Stimulated activated CD4-positive, alpha-beta T cell treated with anti-CD3 and anti-CD28 coated beads, TNF-alpha, amount 100 ng/mL, for 1 hour (primary cell): ENCODE data around the gene LTBP3.
A peak's percentile ranks its signal among the peaks of the same experiment; 100 is the strongest.

Experiments
- DNase-seq, 3 donors: peaks; one replicate each; pipeline ENCODE4 v3.0.0-alpha.2; 2020; ENCODE audit warnings: low read depth in 3 of 3, low spot score in 1 of 3

LTBP3 gene

DNA sequence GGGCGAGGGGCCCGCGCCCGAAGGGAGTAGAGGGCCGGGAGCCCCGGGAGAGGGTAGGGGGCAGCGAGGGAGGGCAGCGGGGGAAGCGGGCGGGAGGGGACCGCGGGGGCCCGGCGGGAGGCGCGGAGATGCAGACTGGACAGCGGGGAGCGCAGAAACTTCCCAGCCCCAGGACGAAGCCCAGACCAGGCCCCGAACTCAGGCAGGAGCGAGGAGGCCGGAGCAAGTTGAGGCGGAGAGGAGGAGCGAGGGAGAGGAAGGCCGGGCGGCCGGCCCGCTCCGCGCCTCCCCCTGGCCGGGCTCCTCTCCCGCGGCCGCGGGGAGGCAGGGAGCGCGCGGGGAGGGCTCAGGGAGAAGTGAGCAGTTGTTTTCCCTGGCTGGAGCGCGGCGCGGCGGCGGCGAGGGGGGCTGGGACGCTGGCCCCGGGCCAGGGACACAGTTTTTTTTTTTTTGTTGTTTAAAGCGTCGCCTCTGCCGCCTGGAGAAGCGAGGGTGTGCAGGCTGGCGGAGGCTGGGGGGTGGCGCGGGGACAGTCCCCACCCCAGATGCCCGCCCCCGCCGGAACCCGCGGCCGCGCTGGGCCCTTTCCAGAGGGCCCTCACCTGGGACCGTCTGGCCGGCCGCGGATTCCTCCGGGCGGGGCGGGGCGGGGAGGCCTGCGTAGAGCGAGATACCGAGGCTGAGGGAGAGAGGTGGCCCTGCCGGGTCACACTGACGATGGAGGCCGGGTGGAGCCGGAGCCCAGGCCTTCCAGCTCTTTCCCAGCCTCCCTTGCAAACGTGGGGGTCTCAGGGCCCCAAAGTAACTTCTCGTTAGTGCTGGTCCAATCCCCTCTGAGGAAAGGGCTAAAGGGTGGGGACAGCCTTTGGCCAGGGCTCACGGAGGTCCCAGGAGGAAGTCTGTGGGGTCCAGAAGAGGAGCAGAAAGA is at the start of gene LTBP3:
Gene LTBP3 (minus strand): TSS at position 358 of the 928 bp plus-strand sequence. CDS start 400 bp downstream, outside the sequence.
- no peak for DNase-seq

DNA sequence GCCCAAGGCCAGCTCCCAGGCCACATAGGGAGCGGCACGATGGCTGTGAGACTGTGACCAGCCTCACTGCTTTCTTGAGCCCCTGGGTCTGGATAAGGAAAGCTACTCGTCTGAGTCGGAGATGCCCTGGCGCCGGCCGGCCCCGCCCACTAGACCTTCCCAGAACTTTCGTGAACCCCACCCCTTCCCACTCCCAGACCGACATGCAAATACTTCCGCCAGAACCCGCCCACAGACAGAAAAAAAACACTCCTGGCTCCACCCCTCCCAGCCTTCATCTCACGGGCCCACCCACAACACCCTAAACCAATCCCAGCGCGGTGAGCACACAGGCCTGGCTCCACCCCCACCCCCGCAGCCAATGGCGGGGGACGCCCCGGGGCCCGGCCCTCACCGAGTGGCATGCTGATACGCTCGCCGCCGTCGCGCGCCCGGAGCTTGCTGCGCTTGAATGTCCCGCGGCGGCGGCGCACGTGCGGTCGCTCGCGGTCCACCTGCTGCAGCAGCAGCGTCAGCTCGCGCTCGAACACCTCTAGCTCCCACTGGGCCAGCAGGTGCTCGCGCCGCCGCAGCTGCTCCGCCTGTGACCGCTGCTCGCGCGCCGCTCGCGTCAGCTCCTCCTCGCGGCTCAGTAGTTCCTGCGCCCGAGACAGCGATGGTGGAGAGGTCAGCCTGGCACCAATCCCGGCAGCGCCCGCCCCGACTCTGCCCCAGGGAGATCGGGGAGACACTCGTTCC is 48.9 kb upstream of the LTBP3 start:
- DNase-seq: no peak

DNA sequence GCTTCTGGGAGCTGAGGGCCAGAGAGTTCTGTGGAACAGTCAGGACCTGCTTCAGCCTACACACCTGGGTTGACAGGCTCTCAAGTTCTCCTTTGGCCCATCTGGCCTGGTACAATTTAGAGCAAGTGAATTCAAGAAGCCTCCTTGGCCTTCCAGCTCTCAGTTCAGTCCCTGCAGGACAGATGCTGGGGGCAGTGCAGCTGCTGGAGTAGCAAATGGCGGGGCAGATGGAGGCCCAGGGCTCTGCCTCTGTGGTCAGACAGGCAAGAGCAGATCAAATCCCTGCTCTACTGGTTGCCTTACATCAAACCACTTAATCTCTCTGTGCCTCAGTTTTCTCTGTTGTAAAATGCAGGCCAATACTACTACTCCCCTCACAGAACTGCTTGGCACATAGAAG is 46.1 kb upstream of the LTBP3 start:
- no peak for DNase-seq

DNA sequence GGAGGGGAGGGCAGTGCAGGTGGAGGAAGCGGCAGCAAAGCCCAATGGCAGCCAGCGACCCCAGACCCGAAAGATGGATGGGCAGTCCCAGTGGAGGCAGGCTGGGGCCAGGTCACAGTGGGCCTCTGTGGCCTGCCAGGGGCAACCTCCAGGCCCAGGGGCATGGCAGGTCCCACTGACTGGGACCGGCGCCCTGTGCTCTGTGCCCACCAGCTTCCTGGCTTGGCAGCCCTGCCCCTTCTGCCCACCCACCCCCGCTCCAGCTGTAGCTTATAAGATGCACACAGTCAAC is 41.7 kb upstream of the LTBP3 start:
- DNase-seq: no peak

DNA sequence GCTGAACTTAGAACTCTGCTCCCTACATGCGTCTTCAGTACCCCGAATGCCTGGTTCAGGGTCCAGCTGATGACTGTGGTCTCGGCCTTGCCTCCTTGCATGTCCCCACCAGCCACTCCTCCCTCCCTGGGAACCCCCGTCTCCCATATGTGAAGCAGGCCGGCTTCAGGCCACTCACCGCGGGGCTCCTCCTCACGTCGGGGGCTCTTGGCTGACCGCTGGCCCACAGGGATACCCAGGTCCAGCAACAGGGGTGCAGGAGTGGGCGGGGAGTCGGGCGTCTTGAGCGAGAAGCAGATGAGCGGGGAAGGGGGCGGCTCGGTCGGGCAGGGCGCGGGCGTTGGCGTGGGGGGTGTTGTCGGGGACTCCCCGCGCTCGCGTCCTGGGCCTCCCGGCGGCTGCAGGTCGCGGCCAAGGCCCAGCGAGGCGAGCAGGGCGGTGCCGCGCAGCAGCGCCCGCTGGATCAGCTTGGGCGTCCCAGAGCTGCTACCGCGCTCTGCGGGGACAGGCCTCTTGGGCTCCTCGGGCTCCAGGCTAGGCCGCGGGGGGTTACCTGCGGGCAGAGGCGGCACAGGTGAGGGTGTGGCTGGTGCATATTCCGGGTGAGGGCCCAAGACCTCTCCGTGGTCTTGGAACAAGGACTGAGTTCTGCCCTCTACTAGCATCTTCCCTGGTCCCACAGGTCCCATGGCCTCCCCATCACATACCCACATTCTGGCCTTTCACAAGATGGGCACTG is 41.2 kb upstream of the LTBP3 start:
- DNase-seq: no peak

DNA sequence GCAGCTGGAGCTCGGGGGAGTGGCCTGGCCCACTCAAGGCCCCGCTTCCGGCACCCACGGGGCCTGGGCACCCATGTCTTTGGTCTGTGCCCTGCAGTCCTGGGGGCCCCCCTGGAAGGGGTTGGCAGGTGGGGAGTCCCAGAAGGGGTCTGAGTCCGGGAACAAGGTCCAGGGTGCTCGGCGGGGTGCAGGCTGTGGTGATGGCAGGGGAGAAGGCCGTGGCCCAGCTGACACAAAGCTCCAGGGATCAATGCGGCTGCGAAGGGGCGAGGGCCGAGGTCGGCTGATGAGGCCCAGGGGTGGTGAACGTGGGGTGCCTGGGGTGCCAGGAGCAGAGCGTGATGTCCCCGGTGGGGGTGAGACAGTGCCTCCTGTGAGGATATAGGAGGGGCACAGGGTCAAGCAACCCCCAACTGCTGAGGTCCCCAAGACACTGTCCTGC is 40.1 kb upstream of the LTBP3 start:
- DNase-seq: no peak

DNA sequence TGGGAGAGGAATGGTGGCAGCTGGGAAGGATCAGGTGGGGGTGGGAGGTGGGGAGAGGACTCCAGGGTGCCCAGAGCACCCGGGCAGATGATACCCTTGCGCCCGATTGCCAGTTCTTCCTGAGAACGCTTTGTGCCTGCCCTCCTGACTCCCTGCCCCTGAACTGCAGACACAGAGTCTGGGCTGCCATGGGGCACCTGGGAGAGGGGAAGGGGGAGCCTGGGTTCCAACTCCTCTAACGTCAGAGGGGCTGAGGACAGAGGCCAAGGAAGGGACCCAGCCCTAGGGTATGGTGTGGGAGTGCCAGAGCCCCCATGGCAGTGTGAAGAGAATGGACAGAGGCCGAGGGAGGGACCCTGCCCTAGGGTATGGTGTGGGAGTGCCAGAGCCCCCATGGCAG is 38.4 kb upstream of the LTBP3 start:
- DNase-seq: no peak

DNA sequence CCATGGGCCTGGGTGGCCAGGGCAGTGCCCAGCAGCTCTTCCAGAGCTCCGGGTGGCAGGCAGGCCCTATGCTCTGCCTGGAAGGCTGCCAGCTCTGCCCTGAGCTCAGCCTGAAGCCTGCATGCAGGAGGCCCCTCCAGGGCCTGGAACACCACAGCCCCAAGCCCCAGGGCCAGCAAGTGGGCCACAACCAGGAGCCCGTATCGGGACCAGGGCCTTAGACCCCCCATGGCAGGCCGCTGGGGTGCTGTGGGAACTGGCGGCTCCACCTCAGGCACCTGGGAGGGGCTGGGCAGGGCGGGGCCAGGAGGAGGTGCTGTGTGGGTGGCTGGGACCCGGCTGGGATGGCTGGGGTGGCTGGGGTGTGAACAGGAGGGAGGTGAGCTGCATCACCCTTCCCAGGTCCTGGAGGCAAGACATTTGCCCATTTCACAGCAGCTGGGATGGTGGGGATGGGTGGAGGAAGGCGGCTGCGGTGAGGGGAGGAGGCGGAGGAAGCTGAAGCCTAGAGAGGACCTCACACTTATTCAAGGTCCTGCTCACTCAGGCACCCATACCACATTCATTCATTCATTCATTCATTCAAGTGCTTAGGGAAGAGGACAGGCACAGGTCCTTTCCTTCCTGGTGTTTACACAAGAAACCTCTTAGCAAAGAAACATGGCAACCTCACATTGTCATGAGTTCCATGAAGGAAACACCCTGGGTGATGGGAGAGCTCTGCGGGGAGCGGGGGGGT is 37.6 kb upstream of the LTBP3 start, which contains the start of gene KCNK7:
Gene KCNK7 (minus strand): TSS at position 258 of the 739 bp plus-strand sequence. CDS start 28 bp downstream, at position 230.
- DNase-seq: no peak

DNA sequence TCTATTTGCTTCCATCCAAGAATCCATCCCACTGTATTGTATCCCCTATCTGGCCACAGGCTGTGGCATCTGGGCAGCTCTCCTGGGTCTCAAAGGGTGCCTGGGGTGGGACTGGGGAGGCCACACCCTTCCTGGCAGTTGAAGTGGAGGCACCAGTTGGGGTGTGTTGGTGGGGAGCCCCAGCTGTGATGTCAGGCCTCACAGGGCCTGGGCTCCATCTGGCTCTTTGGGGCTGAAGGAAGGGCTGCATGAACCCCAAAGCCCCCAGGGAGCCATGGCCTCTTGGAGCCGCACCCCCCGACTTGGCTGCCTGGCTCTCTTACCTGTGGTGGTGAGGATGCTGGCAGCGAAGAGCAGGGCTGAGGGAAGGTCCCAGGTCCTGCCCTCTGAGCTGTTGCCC is 37.0 kb upstream of the LTBP3 start:
- no peak for DNase-seq

DNA sequence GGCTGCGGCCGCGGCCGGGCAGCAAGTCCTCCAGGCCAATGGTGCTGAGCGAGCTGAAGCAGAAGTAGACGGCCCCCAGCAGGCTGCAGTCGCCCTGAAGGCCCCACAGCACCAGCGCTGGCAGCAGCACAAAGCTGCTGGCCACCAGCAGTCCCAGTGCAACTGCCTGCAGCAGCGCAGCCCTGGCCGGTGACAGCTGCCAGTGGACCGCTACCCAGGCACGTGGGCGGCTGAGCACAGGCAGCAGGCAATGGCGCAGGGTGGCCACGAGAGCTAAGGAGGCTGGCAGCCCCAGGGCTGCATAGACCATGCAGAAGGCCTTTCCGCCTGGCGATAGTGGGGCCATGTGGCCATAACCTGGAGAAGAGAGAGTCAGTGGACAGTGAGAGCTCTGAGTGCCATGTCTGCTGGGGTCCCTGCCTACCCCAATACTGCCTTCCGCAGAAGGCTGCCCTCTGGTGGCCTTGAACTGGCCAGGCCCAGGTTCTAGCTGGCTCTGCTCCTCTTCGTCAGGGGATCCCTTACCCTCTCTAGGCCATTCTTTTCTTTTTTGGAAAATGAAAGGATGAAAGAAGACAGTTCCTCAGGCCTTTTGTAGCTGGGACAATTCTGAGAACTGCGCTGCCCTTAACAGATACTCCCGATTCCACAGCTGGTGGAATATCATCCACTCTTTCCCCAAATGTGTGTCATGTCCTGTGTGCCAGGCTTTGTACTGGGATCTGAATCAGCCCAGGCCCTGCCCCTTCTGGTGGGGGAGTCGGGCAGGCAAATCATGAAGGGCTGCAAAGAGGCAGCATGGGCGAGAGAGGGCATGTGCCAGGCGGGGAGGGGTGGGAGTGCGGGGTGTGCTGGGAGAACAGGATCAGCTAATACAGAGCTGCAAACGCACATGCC is 35.6 kb upstream of the LTBP3 start:
- no peak for DNase-seq

DNA sequence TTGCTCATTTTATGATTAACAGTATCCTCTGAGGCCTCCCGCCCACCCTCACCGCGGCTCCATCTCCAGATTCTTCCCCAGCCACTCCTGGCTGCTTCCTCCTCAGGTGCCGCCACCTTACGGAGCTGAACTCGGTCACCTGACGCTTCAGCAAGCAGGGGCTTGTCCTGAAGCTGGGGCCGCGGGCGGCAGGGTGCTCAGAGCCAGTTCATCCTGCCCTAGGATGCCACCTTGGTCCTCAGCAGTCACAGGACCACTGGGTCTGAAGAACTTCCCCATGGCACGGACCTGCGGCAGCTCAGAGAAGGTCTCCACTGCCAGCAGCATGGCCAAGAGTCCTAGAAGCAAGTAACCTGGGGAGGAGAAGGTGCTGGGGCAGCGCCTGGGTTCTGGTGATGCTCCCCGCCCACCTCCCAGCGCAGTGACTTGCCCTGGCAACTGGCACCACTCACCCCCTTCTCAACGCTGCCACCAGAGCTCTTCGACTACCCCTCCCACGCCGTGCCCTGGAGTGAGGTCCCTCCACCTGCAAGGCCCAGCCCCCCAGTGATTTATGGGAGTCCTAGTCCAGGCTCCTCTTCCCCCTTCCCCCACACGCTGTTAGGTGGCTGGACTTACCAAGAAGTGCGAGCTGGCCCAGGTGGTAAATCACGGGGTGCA is 34.8 kb upstream of the LTBP3 start:
- DNase-seq: no peak

DNA sequence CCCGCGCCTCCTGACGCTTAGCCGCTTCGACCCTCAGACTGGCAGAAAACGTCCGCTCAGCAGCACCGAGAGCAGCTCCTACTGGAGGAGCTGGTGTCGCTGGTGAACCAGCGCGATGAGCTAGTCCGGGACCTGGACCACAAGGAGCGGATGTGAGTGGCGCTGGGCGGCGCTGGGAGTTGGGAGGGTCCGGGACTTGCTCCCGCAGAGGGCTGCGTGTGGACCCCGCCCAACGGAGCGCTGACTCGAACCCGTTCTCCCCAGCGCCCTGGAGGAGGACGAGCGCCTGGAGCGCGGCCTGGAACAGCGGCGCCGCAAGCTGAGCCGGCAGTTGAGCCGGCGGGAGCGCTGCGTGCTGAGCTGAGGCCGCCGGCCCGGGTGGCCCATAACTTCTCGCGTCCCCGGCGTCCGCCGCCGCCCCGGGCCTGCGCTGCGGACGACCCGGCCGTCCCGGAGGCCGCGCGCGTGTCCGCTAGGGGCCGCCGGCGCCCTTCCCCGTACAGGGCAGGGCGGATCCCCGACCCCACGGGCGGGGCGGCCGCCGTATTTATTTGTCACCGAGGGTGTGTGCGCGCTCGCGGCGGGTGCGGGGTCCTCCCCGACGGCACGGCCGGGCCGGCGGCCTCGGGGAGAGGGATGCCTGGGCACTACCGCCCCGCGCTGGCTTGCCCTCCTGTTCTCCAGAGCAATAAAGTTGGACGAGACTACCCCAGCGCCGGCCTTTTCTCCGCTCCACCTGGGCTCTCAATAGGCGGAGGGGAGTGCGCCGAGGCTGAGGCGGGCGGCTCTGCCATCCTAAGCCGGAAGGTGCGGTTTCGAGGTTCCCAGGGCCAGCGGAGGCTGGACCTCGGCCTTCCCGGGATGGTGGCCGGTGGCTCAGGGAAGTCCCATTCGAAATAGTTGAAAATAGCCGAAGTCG is 34.0 kb upstream of the LTBP3 start:
- DNase-seq: no peak

DNA sequence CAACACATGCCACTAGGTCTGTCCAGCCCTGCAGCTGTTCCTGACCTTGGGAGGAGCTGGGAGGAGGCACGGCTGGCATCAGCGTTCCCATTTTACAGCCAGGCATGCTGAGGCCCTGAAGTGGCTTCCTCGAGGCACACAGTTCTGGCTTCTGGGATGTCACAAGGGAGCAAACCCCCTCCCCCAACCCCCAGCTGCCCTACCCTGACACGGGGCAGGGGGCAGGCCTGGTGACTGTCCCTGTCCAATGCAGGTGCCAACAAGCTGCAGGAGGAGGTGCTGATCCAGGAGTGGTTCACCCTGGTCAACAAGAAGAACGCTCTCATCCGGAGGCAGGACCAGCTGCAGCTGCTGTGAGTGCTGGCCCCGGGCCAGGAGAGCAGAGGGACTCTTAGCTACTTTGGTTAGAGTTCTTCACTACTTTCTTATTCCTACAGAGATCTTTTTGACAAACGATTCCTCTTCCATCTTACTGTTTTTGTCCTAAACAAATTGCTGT is 32.1 kb upstream of the LTBP3 start:
- no peak for DNase-seq

DNA sequence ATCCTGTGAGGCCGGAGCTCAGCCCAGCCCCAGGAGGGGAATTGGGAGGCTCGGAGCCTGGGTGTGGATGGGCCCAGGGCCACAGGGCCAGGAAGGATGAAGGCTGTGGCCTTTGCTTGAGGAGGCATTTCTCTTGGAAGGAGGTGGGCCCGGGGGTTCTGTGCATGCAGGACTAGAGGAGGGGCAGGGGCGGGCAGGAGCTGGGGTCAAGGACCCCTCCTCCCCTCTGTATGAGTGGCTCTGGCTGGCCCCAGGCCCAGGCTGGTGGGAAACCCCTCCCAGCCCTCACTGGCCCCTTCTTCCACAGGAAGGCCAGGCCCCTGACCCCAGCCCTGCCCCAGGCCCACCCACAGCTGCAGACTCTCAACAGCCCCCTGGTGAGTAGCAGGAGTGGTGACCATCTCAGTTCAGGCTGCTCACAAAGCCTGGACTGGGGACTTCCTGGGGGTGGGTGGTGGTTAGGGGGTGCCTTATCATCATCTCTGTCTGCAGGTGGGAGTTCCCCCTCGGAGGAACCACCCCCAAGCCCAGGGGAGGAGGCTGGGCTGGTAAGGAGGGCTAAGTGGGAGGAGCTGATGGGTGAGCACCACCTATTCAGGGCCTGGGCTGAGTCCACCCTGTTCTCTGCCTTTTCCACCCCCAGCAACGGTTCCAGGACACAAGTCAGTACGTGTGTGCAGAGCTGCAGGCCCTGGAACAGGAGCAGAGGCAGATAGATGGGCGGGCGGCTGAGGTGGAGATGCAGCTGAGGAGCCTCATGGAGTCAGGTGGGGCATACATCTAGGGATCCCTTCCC is 31.5 kb upstream of the LTBP3 start:
- no peak for DNase-seq

DNA sequence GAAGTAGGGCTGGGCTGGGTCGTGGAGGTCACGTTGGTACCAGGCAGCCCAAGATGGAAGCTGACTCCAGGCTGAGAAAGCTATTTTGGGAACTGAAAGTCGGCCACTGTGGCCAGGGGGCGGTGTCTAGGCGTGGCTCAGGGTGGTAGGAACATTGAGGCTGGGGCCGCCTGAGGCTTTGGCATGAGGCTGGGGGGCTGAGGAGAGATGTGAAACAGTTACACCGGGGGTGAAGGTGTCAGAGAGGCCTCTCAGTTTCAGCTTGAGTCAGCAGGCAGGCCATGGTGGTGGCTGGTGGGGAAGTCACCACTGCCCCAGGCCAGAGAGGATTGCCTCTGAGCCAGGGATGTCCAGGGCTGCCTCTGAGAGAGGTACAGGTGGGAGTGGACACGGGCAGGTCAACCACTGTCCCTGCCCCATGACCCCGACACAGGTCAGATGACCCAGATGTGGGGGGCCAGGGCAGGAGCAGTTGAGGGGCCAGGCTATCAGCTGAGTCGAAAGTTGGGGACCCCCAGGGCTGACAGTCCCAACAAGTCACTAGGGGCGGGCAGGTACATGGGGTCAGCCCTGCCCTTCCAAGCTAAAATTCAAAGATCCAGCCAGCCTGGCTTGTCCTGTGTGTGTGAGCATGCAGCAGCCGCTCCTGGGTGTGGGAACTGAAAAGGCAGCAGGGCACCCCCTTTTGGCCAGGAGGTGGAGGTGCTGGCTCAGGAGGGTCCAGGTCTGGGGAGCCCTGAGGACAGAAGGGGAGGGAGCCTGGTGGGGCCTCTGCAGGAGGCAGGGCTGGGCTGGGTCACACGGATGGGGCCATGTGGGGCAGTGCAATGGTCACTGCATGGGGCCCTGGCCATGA is 30.3 kb upstream of the LTBP3 start:
- DNase-seq: peak; percentile 48 to 56 (median 52)

DNA sequence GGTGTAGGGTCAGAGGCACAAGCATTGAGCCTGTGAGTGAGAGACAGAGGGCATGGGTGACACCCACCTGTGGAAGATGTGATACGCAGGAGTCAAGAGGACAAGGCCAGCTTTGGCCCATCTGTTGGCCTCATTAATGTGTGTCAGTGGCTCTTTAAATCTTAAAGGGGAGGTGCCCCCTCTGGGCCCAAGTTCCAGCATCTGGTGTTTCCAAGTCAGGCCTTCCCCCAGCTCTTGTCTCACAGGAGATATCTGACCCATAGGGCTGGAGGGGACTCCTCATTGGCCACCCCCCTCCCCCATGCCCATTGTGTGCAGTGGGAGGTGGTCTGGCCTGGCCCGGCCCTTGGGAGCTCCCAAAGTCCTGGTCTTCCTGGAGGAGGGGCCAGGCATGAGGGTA is 28.5 kb upstream of the LTBP3 start:
- DNase-seq: no peak
